Measurements from ENCODE around the gene TGM4. TPM values are rescaled to one million over a fixed set of nuclear protein-coding genes. Genes with fewer than 3 reads are reported as not detected.

TGM4 gene
- total RNA-seq, 4 donors from 2014 or later: 0.26 to 1.4 (median 1.3) TPM; not detected in 1

DNA sequence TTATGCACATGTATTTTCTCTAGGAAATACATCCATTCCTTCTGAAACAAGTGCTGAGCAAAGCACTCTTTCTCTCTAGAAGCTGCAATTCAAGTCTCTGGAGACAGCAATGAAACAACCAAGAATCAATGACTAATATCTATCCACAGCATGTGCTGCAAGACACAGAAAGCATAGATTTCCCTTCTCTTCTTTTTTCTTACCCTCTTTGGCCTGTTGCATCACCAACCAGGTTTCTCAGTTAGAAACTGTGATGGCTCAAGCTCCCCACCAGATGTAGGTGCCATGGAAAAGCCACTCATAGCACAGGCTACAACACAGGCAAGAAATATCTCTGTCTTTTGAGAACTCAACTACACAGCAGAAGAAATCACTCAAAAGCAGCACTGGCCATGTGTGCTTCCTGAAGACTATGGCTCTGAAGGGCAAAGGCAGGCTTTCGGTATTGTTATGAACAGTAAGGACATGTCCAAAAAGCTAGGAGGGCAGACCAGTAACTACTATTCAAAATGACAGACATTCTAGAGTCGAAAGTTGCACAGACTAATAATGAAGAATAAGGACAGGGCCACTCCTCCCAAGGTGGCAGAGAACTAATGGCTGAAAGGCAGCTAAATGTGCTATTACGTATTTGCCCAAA, 86.1 kb downstream of the TGM4 start:
- no peak for TF ChIP-seq POLR2A (IDR thresholded peaks at IDR 0.05)
- TF ChIP-seq, protein P1, sequence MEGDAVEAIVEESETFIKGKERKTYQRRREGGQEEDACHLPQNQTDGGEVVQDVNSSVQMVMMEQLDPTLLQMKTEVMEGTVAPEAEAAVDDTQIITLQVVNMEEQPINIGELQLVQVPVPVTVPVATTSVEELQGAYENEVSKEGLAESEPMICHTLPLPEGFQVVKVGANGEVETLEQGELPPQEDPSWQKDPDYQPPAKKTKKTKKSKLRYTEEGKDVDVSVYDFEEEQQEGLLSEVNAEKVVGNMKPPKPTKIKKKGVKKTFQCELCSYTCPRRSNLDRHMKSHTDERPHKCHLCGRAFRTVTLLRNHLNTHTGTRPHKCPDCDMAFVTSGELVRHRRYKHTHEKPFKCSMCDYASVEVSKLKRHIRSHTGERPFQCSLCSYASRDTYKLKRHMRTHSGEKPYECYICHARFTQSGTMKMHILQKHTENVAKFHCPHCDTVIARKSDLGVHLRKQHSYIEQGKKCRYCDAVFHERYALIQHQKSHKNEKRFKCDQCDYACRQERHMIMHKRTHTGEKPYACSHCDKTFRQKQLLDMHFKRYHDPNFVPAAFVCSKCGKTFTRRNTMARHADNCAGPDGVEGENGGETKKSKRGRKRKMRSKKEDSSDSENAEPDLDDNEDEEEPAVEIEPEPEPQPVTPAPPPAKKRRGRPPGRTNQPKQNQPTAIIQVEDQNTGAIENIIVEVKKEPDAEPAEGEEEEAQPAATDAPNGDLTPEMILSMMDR (IDR thresholded peaks at IDR 0.05): no peak

DNA sequence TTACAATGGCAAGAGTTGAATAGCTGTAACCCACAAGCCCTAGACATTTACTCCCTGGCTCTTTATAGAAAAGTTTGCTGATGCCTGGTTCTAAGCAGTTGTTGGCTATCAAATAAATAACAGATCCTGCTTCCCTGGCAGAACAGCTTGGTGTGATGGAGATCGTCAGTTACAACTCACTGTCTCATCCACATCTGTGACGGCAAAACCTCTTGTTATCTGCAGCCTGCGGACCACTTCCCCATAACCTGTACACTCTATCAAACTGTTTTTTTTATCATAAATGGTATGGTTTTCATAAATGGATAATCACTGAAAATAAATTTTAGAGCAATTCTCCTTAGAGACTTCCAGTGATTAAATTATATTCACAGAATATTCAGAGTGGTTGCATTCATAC, 87.5 kb downstream of the TGM4 start:
- WGBS, 2 donors: 87 to 91% methylated on average over 3 of the region's 3 CpGs
- no peak overlapping the region for H3K4me3 ChIP-seq (ENCODE audit: low read depth, poor library complexity, severe bottlenecking)
- intact Hi-C loops (cut with DNase I; ENCODE audit: low total_unique reads): no loop called here
- TF ChIP-seq POLR2A (IDR thresholded peaks at IDR 0.05): no peak
- TF ChIP-seq, protein P1 (IDR thresholded peaks at IDR 0.05): no peak
- no peak for DNase-seq (ENCODE audit: low spot score in 2 of 2)

More for the DNA sequence above, 86.1 kb downstream of the TGM4 start:
- no peak overlapping the region for H3K4me3 ChIP-seq (ENCODE audit: low read depth, poor library complexity, severe bottlenecking)
- 92 to 96% methylated on average over 3 of the region's 3 CpGs for WGBS, 2 donors
- intact Hi-C loops (cut with DNase I; ENCODE audit: low total_unique reads): no loop called here
- DNase-seq (ENCODE audit: low spot score in 2 of 2): no peak

DNA sequence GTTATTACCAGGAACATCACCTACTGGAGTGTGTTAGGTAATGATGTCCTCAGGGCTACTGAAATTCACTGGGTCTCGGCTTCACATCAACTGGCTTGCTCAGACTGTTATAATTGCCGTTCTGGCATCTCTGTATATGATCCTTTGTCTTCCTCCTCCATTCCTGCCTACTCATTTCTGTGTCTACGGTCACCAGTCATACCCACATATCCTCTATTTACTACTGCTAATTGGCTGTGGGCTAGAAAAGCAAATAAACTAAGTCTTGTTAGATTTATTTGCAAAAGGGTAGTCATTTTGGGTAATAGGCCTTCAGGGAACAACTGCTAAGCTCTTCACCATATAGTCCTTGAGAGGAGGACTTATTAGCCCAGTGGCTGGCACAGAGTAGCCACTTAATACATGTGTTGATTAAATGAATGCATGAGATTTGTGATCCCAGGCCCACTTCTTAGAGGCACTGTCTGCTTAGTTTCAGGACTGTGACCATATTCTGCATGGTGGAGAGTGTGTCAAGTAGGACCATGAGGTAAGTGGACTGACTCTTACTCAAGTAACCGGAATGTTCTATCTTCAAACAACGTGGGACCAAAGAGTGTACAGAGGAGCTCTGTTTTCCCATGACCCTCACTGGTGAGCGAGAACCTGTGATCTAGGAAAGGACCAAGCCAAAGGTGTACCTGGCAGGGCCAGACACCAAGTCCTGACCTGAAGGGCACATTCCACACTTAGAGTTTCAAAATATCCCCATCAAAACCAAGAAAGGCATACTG, 88.4 kb downstream of the TGM4 start:
- DNase-seq (ENCODE audit: low spot score in 2 of 2): no peak
- no peak for TF ChIP-seq POLR2A (IDR thresholded peaks at IDR 0.05)
- TF ChIP-seq, protein P1 (IDR thresholded peaks at IDR 0.05): no peak
- 56 to 76% methylated on average over 6 of the region's 6 CpGs for WGBS, 2 donors
- no peak overlapping the region for H3K4me3 ChIP-seq (ENCODE audit: low read depth, poor library complexity, severe bottlenecking)
- intact Hi-C loops (cut with DNase I; ENCODE audit: low total_unique reads): no loop called here

DNA sequence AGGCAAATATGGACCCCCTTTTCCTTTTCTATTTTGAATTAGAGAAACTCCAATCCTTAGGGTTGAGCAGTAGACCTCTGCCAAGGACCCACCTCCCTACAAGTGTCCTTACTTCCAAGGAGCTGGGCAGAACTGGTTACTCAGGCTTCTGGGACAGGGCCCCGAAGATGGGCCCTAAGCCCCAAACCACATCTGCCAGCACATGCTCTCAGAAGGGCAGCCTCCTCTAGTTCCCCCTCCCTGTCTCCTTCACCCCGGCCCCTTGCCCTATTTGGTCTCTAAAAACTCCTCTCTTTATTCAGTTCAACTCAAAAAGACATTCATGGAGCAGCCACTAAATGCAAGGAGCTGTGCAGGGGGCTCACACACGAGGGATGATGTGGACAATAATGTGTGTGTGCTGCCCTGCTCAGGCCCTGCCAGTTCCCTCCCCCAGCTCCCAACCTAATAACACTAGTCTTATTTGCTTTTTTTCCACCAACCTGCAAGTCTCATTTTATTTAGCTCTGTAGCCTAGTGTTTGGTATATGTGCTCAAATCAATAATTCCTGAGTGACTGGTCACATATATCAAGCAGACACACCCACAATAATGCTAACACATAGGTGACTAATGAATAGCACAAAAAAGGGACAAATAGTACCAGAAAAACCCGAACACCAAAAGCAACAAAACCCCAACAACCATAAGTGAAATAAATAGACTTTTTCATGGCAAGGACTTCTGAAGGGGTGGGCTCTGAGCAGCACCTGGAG, 89.3 kb downstream of the TGM4 start:
- H3K4me3 ChIP-seq (ENCODE audit: low read depth, poor library complexity, severe bottlenecking): no peak overlapping the region
- no peak for DNase-seq (ENCODE audit: low spot score in 2 of 2)
- TF ChIP-seq, protein P1 (IDR thresholded peaks at IDR 0.05): no peak
- TF ChIP-seq POLR2A (IDR thresholded peaks at IDR 0.05): no peak
- intact Hi-C loops (cut with DNase I; ENCODE audit: low total_unique reads): no loop called here
- 51 to 53% methylated on average over 4 of the region's 4 CpGs for WGBS, 2 donors

MicroRNA genes within 50 kb of the gene (microRNA counts, 767-probe panel; counts per million panel counts)
- 0 to 358 counts per million in 2 donors for microRNA hsa-miR-564

Other genes with a start within 250 kb of the TGM4 start
- gene ZNF197, start 249.6 kb upstream of the TGM4 start, total RNA-seq: 10 to 100 TPM; 13.2 to 19.4 (median 15.8) TPM
- gene ZNF35, start 225.9 kb upstream of the TGM4 start, total RNA-seq: 10 to 100 TPM in 1 of 4 donors, 1 to 10 TPM in 3; 4.1 to 19.0 (median 9.1) TPM
- 1 to 10 TPM; 2.8 to 7.4 (median 4.6) TPM for gene ZNF502, start 161.9 kb upstream of the TGM4 start, total RNA-seq
- 1 to 10 TPM; 1.1 to 5.8 (median 3.6) TPM for gene ZNF501, start 145.0 kb upstream of the TGM4 start, total RNA-seq
- gene KIAA1143, start 113.0 kb upstream of the TGM4 start, total RNA-seq: 10 to 100 TPM; 20.1 to 22.3 (median 20.8) TPM
- gene KIF15, start 112.8 kb upstream of the TGM4 start, total RNA-seq: 1 to 10 TPM in 3 of 4 donors, under 1 TPM in 1; 0.79 to 3.5 (median 2.4) TPM
- 10 to 100 TPM; 10.1 to 18.3 (median 13.8) TPM for gene TMEM42, start 12.7 kb upstream of the TGM4 start, total RNA-seq
- gene ZDHHC3, start 101.6 kb downstream of the TGM4 start, total RNA-seq: 100 to 1,000 TPM; 146 to 177 (median 159) TPM
- 100 to 1,000 TPM in 3 of 4 donors, 10 to 100 TPM in 1; 77.4 to 178 (median 133) TPM for gene EXOSC7, start 101.6 kb downstream of the TGM4 start, total RNA-seq
- 100 to 1,000 TPM in 1 of 4 donors, 10 to 100 TPM in 3; 15.0 to 113 (median 29.8) TPM for gene CLEC3B, start 151.7 kb downstream of the TGM4 start, total RNA-seq

Data from lower leg skin (tissue), 4 donors.